ENCODE measurements around the gene OR52N4.
"Not testable (repeated sequence)": the region's sequence is repeated elsewhere in the genome, so short reads cannot be mapped to it uniquely, and the experiment has no call there.

The OR52N4 gene

DNA sequence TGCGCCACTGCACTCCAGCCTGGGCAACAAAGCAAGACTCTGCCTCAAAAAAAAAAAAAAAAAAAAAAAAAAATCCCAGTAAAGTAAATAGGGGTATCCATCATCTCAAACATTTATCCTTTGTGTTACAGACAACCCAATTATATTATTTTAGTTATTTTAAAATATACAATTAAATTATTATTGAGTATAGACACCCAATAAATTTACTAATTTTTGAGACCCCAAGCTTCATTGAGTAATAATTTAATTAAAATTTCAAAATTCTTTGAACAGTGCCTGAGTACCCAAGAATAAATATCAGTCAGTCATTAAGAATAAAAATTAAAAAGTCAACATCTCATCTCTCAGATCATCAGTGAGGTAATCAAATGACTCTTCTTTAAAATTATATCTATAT is at the start of gene OR52N4:
OR52N4 (plus strand) TSS at position 301 of the 400 bp plus-strand sequence. CDS start 498 bp downstream, outside the sequence.
- no peak for DNase-seq

- DNase-seq: no peak
Measured at GRCh38 chr11:5705688-5706087, 48.4 kb upstream of the OR52N4 start.

DNA sequence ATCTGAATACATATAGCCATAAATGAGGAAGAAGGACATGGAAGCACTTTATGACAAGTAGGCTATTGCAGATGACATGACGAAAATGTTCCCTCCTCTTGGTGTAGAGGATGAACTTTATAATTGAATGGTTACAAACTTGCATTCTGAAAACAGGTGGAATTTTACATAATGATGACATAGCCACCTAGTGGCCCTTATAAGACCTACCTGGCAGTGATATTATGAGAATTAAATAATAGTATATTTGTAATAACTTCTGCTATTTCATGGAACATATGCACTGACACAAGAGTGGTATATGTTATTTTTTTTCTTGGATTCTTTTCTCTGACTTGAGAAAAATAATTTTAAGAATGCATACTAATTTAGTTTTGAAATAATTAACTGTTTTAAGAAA is 41.5 kb upstream of the OR52N4 start:
- no peak for DNase-seq

GRCh38 chr11:5713695-5714094 is 40.3 kb upstream of the OR52N4 start:
- no peak for DNase-seq

DNA sequence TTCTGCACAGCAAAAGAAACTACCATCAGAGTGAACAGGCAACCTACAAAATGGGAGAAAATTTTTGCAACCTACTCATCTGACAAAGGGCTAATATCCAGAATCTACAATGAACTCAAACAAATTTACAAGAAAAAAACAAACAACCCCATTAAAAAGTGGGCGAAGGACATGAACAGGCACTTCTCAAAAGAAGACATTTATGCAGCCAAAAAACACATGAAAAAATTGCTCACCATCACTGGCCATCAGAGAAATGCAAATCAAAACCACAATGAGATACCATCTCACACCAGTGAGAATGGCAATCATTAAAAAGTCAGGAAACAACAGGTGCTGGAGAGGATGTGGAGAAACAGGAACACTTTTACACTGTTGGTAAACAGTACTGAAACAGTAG is 37.5 kb upstream of the OR52N4 start:
- not testable (repeated sequence) for DNase-seq

- DNase-seq: no peak
Measured at GRCh38 chr11:5719703-5720495, 34.1 kb upstream of the OR52N4 start.

DNA sequence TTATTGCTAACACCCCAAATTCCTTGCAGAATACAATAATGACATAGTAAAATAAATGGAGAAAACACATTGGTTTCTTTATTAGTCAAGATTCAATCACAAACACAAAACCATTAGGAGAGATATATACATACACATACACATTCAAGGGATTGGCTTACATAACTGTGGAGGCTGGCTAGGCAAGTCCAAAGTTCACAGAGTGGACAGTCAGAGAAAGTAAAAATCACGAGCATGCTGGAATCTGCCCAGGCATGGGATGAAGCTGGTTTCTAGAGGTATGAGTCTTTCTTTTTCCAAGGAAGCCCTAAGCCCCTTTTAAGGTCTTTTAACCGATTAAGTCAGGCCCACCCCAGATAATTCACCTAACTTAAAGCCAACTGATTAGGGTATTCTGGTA is 31.4 kb upstream of the OR52N4 start:
- DNase-seq: no peak

DNA sequence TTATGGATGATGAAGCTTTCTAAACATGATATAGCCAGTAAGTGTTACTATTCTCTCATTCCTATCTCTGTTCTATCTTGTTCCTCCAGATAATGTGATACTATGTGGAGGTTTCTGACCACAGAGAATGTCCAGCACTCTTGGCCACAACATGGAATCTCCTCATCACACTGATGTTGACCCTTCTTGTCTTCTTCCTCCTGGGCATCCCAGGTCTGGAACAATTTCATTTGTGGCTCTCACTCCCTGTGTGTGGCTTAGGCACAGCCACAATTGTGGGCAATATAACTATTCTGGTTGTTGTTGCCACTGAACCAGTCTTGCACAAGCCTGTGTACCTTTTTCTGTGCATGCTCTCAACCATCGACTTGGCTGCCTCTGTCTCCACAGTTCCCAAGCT is 27.7 kb upstream of the OR52N4 start:
- no peak for DNase-seq

- no peak for DNase-seq
Measured at GRCh38 chr11:5727691-5728090, 26.4 kb upstream of the OR52N4 start.

DNA sequence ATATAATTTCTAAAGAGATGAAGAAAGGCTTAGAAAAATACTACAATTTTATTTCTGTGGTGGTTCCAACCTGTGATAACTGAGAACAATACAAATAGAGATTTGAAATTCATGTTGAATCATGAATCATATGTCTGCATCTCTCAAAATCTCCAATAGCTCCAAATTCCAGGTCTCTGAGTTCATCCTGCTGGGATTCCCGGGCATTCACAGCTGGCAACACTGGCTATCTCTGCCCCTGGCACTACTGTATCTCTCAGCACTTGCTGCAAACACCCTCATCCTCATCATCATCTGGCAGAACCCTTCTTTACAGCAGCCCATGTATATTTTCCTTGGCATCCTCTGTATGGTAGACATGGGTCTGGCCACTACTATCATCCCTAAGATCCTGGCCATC is 17.6 kb upstream of the OR52N4 start, which contains the start of gene OR56B1:
OR56B1 (plus strand) TSS at position 53 of the 400 bp plus-strand sequence; CDS start at position 122, 69 bp downstream.
- DNase-seq: no peak

DNA sequence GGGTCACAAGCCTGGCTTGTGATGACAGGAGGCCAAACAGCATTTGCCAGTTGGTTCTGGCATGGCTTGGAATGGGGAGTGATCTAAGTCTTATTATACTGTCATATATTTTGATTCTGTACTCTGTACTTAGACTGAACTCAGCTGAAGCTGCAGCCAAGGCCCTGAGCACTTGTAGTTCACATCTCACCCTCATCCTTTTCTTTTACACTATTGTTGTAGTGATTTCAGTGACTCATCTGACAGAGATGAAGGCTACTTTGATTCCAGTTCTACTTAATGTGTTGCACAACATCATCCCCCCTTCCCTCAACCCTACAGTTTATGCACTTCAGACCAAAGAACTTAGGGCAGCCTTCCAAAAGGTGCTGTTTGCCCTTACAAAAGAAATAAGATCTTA is 17.0 kb upstream of the OR52N4 start:
- DNase-seq: no peak

DNA sequence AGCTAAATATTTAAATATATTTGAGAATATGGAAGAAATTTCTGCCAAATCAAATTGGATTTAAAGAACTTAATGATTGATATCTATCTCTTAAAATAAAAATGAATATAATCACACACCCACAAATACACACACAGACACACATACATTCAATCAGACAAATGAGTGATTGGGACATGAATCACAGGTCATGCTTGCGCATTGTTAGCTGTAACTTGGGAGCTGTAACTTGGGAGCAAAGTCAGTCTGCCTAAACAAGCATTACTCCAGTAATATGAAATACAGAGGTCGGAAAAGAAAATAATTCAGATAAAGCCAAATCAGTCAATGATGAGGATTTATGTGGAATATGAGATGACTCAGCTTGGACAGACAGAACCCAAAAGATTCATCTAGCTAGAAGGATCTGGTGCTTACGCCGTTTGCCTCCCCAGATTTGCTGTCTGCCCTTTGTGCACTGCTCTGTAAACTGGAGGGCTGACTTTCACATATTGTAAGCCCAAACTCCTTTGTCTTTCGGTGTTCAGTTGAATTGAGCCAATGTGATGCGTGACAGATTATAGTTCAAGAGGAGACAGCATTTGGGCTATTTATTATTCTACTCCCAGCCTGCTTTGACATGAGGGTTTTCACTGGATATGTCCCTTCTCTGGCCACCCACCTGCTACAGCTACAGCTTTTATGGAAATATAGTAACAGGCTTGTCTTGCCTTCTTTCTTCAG is 16.2 kb upstream of the OR52N4 start:
- no peak for DNase-seq

DNA sequence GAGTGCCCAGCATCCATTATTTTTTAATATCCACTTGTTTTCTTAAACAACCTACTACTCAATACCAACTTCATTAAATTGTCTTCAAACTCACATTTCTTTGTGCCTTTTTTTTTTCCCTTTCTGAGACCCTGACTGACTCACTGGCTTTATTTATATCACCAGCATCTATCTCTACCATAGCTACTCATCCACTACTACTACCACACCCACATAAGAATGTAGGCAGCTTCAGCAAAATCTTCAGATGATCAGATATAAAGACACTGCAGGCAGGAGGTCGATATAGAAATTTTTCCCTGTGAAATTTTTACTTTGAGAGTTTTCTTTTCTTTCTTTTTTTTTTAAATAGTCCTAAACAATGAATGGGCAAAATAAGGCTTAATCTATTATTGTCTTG is 15.6 kb upstream of the OR52N4 start:
- DNase-seq: no peak

DNA sequence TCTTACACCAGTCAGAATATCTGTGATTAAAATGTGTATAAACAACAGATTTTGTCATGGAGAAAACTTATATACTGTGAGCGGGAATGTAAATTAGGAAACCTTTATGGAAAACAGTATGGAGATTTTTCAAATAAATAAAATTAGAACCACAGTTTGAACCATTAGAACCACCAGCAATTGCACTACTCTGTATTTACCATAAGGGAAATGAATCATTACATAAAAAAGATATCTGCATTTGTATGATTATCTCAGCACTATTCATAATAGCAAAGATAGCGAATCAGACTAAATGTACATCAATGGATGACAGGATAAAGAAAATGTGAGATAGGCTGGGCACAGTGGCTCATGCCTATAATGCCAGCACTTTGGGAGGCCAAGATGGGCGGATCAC is 7.4 kb upstream of the OR52N4 start:
- DNase-seq: no peak

DNA sequence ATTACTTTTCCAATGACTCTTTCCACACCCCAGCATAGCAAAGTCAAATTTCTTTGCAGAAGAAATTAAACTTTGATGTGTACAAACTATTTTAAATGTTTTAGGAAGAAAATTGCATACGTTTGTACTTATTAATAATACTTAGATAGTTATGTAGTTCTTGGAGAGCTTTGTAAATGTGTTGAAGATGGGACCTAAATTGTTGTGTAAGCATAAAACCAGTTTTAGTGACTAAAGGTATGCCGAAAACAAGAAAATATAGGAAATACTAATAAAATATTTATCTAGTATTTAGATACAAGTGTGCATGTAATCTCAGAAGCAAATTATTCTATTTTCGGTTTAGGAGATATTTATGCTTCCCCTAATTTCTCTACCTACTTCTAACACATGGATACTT is 4.2 kb upstream of the OR52N4 start:
- DNase-seq: no peak

DNA sequence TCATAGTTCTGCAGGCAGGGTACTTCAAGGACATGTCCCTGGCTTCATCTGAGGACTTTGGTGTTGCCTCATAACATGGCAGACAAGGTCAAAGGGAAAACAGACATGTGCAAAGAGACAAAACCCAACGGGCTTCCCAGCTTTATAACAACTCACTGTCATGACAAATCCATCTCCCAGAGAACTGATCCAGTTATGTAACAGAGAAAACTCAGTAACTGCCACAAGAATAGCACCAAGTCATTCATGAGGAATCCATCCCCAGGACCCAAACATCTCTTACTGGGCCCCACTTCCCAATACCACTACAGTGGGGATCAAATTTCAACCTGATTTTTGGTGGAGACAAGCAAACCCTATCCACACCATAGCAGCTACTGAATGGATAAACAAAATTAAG is 13.0 kb downstream of the OR52N4 start:
- no peak for DNase-seq

DNA sequence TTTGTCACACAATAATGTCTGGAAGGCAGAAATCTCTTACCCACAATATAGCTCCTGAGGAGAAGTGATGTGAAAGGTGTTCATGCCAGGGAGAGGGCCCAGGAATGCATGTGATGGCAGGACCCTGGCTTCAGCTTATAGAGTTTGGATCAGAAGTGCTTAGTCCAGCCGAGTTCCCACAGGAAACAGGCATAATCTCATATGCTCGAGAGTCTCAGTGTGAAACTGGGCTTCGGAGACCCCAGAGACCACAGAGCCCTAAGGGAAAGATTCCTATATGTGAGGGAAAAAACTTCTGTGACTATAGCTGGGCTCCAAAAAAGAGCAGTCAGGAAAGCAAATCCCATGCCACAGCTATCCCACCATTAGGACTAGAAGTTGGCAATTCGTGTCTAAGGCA is 29.2 kb downstream of the OR52N4 start, which contains the start of gene OR52N5:
OR52N5 (minus strand) TSS at position 101 of the 400 bp plus-strand sequence. CDS start 4,721 bp downstream, outside the sequence.
- DNase-seq: no peak

- DNase-seq: no peak
Measured at GRCh38 chr11:5791165-5791564, 37.1 kb downstream of the OR52N4 start, which contains the start of gene OR52N1. Gene OR52N1, minus strand, starts transcription at chr11:5791265. Its CDS starts 2,449 bp downstream, at chr11:5788816.

DNA sequence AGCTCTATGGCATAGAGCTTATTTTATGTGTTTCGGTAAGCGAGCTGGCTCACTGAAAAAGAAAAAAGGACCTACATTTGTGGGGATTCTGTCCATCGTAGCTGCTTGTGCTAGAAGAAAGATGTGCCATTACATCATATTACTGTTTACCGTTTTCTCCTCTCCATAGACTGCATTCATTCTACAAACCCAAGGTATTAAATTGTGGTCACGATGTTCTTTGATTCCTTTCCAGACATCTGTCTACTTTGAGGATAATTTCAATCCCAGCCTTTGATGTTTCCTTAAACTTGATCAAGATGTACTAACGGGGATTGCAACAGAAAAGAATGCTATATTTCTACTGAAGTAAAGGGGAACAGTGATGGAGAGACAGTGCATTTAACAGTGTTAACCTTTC is 42.5 kb downstream of the OR52N4 start:
- DNase-seq: no peak

DNA sequence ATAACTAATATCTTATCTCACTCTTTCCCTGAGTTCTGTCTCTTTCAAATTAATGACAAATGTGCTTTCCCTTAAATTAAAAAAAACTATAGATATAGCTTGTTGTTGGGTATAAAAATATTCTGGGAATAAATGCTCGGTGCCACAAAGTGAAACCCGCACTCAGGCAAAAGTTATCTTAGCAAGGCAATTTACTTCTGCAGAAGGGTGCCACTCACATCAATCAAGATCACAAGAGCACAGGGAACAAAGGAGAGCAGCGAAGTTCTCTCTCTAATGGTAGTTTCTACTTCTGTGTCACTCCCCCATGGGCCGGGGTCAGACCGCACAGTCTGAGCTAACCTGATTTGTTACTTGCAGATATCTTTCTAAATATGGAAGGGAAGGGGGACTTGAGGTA is 49.9 kb downstream of the OR52N4 start:
- DNase-seq: no peak

Measured in DMS79 (cell line).